Gastroesophageal sphincter (tissue), 3 donors: ENCODE data around the gene SLC23A2.

Source experiments
- EP300 ChIP-seq: sonication (generic); formaldehyde crosslinking; IDR thresholded peaks from one replicate; pipeline ENCODE4 v1.6.1; 2017; ENCODE audit warnings: antibody characterized with exemption, mild to moderate bottlenecking
- POLR2A ChIP-seq, 2 donors: fragments of 450-650 bp; IDR thresholded peaks; one replicate each; pipeline ENCODE4 v1.6.1; 2017; ENCODE audit warnings: antibody characterized with exemption in 2 of 2, mild to moderate bottlenecking in 2 of 2, moderate library complexity in 1 of 2
- POLR2AphosphoS5 ChIP-seq: sonication (generic); formaldehyde crosslinking; IDR thresholded peaks from one replicate; pipeline ENCODE4 v1.6.1; 2017; ENCODE audit warnings: antibody characterized with exemption
- TF ChIP-seq, protein P1 (sequence below), 4 experiments: fragments of 200-600 bp in 2 of 4; fragments of 450-650 bp in 2 of 4; sonication (generic) in 1 of 4; IDR thresholded peaks; one replicate each; pipeline ENCODE4 v1.5.1; 2017 to 2019; ENCODE audit warnings: antibody characterized with exemption in 4 of 4, mild to moderate bottlenecking in 2 of 4, moderate library complexity in 2 of 4

DNA sequence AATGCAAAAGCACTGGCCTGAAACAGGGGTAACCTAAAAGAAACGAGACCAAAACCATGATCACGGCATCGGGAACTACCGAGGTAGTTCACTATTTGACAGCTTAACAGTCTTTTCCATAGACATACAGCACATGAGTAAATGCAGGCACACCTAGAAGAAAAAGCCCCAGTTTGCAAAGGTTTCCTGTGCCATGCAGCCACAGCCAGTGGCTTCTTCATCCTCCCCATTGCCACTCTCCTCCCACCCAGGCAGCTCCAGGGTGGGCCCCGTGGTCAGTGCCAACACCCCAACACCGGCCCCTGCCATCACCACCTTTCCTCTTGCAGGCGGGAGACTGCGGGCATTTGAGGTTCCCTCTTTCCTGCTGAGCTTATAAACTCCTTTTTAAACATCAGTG, 115.4 kb downstream of the SLC23A2 start:
- TF ChIP-seq POLR2AphosphoS5 (no peak), EP300 (no peak), POLR2A (IDR thresholded peaks at IDR 0.05) (no peak)
- TF ChIP-seq, protein P1, sequence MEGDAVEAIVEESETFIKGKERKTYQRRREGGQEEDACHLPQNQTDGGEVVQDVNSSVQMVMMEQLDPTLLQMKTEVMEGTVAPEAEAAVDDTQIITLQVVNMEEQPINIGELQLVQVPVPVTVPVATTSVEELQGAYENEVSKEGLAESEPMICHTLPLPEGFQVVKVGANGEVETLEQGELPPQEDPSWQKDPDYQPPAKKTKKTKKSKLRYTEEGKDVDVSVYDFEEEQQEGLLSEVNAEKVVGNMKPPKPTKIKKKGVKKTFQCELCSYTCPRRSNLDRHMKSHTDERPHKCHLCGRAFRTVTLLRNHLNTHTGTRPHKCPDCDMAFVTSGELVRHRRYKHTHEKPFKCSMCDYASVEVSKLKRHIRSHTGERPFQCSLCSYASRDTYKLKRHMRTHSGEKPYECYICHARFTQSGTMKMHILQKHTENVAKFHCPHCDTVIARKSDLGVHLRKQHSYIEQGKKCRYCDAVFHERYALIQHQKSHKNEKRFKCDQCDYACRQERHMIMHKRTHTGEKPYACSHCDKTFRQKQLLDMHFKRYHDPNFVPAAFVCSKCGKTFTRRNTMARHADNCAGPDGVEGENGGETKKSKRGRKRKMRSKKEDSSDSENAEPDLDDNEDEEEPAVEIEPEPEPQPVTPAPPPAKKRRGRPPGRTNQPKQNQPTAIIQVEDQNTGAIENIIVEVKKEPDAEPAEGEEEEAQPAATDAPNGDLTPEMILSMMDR (IDR thresholded peaks at IDR 0.05), result no peak
